Measurements from ENCODE around the gene TBL1Y. TPM values are rescaled to one million over a fixed set of nuclear protein-coding genes. Genes with fewer than 3 reads are reported as not detected.

Gene TBL1Y
- total RNA-seq, 1 donor from 2014 or later = not detected

- Mint-ChIP-seq H3K4me3 (ENCODE audit: low read depth) (no peak overlapping the region), H3K9me3 (no peaks in the 10 kb centered on the region), H3K4me1 (ENCODE audit: low read depth) (no peaks in the 10 kb centered on the region), H3K27ac (no peak overlapping the region), H3K36me3 (ENCODE audit: low read depth) (no peaks in the 10 kb centered on the region), H3K27me3 (ENCODE audit: low read depth) (no peaks in the 10 kb centered on the region)
- intact Hi-C loops (cut with micrococcal nuclease) = no loop called here
- DNase-seq (ENCODE audit: low spot score) = no peak
Measured at GRCh38 chrY:6987811-6988210, 77.3 kb downstream of the TBL1Y start.

- Mint-ChIP-seq H3K36me3 (ENCODE audit: low read depth) (no peaks in the 10 kb centered on the region), H3K9me3 (no peaks in the 10 kb centered on the region), H3K4me1 (ENCODE audit: low read depth) (no peaks in the 10 kb centered on the region), H3K4me3 (ENCODE audit: low read depth) (no peak overlapping the region), H3K27me3 (ENCODE audit: low read depth) (no peaks in the 10 kb centered on the region), H3K27ac (no peak overlapping the region)
- no peak for DNase-seq (ENCODE audit: low spot score)
- intact Hi-C loops (cut with micrococcal nuclease) = no loop called here
Measured at GRCh38 chrY:6989886-6990620, 79.6 kb downstream of the TBL1Y start.

GRCh38 chrY:6992041-6992440 is 81.5 kb downstream of the TBL1Y start:
- H3K36me3 Mint-ChIP-seq (ENCODE audit: low read depth) = no peaks in the 10 kb centered on the region
- no peak for DNase-seq (ENCODE audit: low spot score)
- H3K27ac Mint-ChIP-seq = no peak overlapping the region
- H3K4me3 Mint-ChIP-seq (ENCODE audit: low read depth) = no peak overlapping the region
- intact Hi-C loops (cut with micrococcal nuclease) = no loop called here
- no peaks in the 10 kb centered on the region for H3K27me3 Mint-ChIP-seq (ENCODE audit: low read depth)
- no peaks in the 10 kb centered on the region for H3K9me3 Mint-ChIP-seq
- H3K4me1 Mint-ChIP-seq (ENCODE audit: low read depth) = no peaks in the 10 kb centered on the region

GRCh38 chrY:6995987-6996386 is 85.5 kb downstream of the TBL1Y start:
- intact Hi-C loops (cut with micrococcal nuclease) = no loop called here
- no peaks in the 10 kb centered on the region for H3K36me3 Mint-ChIP-seq (ENCODE audit: low read depth)

GRCh38 chrY:6997503-6998066 is 87.1 kb downstream of the TBL1Y start:
- H3K9me3 Mint-ChIP-seq = no peaks in the 10 kb centered on the region
- H3K36me3 Mint-ChIP-seq (ENCODE audit: low read depth) = no peaks in the 10 kb centered on the region
- H3K27ac Mint-ChIP-seq = no peak overlapping the region
- intact Hi-C loops (cut with micrococcal nuclease) = no loop called here
- no peak for DNase-seq (ENCODE audit: low spot score)
- H3K4me3 Mint-ChIP-seq (ENCODE audit: low read depth) = no peak overlapping the region
- H3K4me1 Mint-ChIP-seq (ENCODE audit: low read depth) = no peaks in the 10 kb centered on the region
- no peaks in the 10 kb centered on the region for H3K27me3 Mint-ChIP-seq (ENCODE audit: low read depth)

More at GRCh38 chrY:6995987-6996386, 85.5 kb downstream of the TBL1Y start:
- no peak for DNase-seq (ENCODE audit: low spot score)
- no peak overlapping the region for H3K27ac Mint-ChIP-seq
- no peaks in the 10 kb centered on the region for H3K9me3 Mint-ChIP-seq
- H3K4me1 Mint-ChIP-seq (ENCODE audit: low read depth) = no peaks in the 10 kb centered on the region
- H3K27me3 Mint-ChIP-seq (ENCODE audit: low read depth) = no peaks in the 10 kb centered on the region
- H3K4me3 Mint-ChIP-seq (ENCODE audit: low read depth) = no peak overlapping the region

- Mint-ChIP-seq H3K27ac (no peak overlapping the region), H3K4me3 (ENCODE audit: low read depth) (no peak overlapping the region), H3K27me3 (ENCODE audit: low read depth) (no peaks in the 10 kb centered on the region), H3K36me3 (ENCODE audit: low read depth) (no peaks in the 10 kb centered on the region), H3K4me1 (ENCODE audit: low read depth) (no peaks in the 10 kb centered on the region), H3K9me3 (no peaks in the 10 kb centered on the region)
- intact Hi-C loops (cut with micrococcal nuclease) = no loop called here
- DNase-seq (ENCODE audit: low spot score) = no peak
Measured at GRCh38 chrY:6999905-7000304, 89.4 kb downstream of the TBL1Y start.

GRCh38 chrY:7002581-7002980 is 92.1 kb downstream of the TBL1Y start:
- Mint-ChIP-seq H3K27ac (no peak overlapping the region), H3K4me1 (ENCODE audit: low read depth) (no peaks in the 10 kb centered on the region), H3K4me3 (ENCODE audit: low read depth) (no peak overlapping the region), H3K27me3 (ENCODE audit: low read depth) (no peaks in the 10 kb centered on the region), H3K9me3 (no peaks in the 10 kb centered on the region), H3K36me3 (ENCODE audit: low read depth) (no peaks in the 10 kb centered on the region)
- intact Hi-C loops (cut with micrococcal nuclease) = no loop called here
- no peak for DNase-seq (ENCODE audit: low spot score)

GRCh38 chrY:7007911-7008310 is 97.4 kb downstream of the TBL1Y start:
- no peaks in the 10 kb centered on the region for H3K9me3 Mint-ChIP-seq
- no peaks in the 10 kb centered on the region for H3K4me1 Mint-ChIP-seq (ENCODE audit: low read depth)
- H3K36me3 Mint-ChIP-seq (ENCODE audit: low read depth) = no peaks in the 10 kb centered on the region
- H3K4me3 Mint-ChIP-seq (ENCODE audit: low read depth) = no peak overlapping the region
- H3K27ac Mint-ChIP-seq = no peak overlapping the region
- H3K27me3 Mint-ChIP-seq (ENCODE audit: low read depth) = no peaks in the 10 kb centered on the region
- DNase-seq (ENCODE audit: low spot score) = no peak
- intact Hi-C loops (cut with micrococcal nuclease) = no loop called here

GRCh38 chrY:7008578-7009355 is 98.3 kb downstream of the TBL1Y start:
- DNase-seq (ENCODE audit: low spot score) = no peak
- H3K27me3 Mint-ChIP-seq (ENCODE audit: low read depth) = no peaks in the 10 kb centered on the region
- no peaks in the 10 kb centered on the region for H3K36me3 Mint-ChIP-seq (ENCODE audit: low read depth)
- H3K27ac Mint-ChIP-seq = no peak overlapping the region
- no peaks in the 10 kb centered on the region for H3K9me3 Mint-ChIP-seq
- intact Hi-C loops (cut with micrococcal nuclease) = no loop called here
- H3K4me1 Mint-ChIP-seq (ENCODE audit: low read depth) = no peaks in the 10 kb centered on the region
- H3K4me3 Mint-ChIP-seq (ENCODE audit: low read depth) = no peak overlapping the region

- no peaks in the 10 kb centered on the region for H3K27me3 Mint-ChIP-seq (ENCODE audit: low read depth)
- H3K27ac Mint-ChIP-seq = no peak overlapping the region
- H3K36me3 Mint-ChIP-seq (ENCODE audit: low read depth) = no peaks in the 10 kb centered on the region
- intact Hi-C loops (cut with micrococcal nuclease) = no loop called here
- no peak for DNase-seq (ENCODE audit: low spot score)
- H3K4me3 Mint-ChIP-seq (ENCODE audit: low read depth) = no peak overlapping the region
- no peaks in the 10 kb centered on the region for H3K9me3 Mint-ChIP-seq
- no peaks in the 10 kb centered on the region for H3K4me1 Mint-ChIP-seq (ENCODE audit: low read depth)
Measured at GRCh38 chrY:7013051-7013450, 102.6 kb downstream of the TBL1Y start.

GRCh38 chrY:7016521-7016920 is 106.0 kb downstream of the TBL1Y start:
- no peaks in the 10 kb centered on the region for H3K9me3 Mint-ChIP-seq
- no peaks in the 10 kb centered on the region for H3K36me3 Mint-ChIP-seq (ENCODE audit: low read depth)
- H3K4me1 Mint-ChIP-seq (ENCODE audit: low read depth) = no peaks in the 10 kb centered on the region
- intact Hi-C loops (cut with micrococcal nuclease) = no loop called here
- DNase-seq (ENCODE audit: low spot score) = no peak
- H3K27me3 Mint-ChIP-seq (ENCODE audit: low read depth) = no peaks in the 10 kb centered on the region
- no peak overlapping the region for H3K4me3 Mint-ChIP-seq (ENCODE audit: low read depth)
- H3K27ac Mint-ChIP-seq = no peak overlapping the region

- Mint-ChIP-seq H3K4me1 (ENCODE audit: low read depth) (no peaks in the 10 kb centered on the region), H3K9me3 (no peaks in the 10 kb centered on the region), H3K27ac (no peak overlapping the region), H3K27me3 (ENCODE audit: low read depth) (peaks cover 2% of the 10 kb centered on the region), H3K36me3 (ENCODE audit: low read depth) (no peaks in the 10 kb centered on the region), H3K4me3 (ENCODE audit: low read depth) (no peak overlapping the region)
- intact Hi-C loops (cut with micrococcal nuclease) = no loop called here
- DNase-seq (ENCODE audit: low spot score) = no peak
Measured at GRCh38 chrY:7017244-7018080, 107.0 kb downstream of the TBL1Y start.

All from activated T-helper 2 cell treated with anti-CD3 and anti-CD28 coated beads, Interferon-gamma antibody, Interleukin-2, Interleukin-4, amounts not matched to agents 10 μg/mL and 5 μg/mL and 100 μg/mL, durations not matched to agents 14 hours and 24 hours and 36 hours (primary cell).